ENCODE results near the gene INPPL1.
A peak's percentile ranks its signal among the peaks of the same experiment; 100 is the strongest.
"Not testable (repeated sequence)": the region's sequence is repeated elsewhere in the genome, so short reads cannot be mapped to it uniquely, and the experiment has no call there.

The INPPL1 gene

DNA sequence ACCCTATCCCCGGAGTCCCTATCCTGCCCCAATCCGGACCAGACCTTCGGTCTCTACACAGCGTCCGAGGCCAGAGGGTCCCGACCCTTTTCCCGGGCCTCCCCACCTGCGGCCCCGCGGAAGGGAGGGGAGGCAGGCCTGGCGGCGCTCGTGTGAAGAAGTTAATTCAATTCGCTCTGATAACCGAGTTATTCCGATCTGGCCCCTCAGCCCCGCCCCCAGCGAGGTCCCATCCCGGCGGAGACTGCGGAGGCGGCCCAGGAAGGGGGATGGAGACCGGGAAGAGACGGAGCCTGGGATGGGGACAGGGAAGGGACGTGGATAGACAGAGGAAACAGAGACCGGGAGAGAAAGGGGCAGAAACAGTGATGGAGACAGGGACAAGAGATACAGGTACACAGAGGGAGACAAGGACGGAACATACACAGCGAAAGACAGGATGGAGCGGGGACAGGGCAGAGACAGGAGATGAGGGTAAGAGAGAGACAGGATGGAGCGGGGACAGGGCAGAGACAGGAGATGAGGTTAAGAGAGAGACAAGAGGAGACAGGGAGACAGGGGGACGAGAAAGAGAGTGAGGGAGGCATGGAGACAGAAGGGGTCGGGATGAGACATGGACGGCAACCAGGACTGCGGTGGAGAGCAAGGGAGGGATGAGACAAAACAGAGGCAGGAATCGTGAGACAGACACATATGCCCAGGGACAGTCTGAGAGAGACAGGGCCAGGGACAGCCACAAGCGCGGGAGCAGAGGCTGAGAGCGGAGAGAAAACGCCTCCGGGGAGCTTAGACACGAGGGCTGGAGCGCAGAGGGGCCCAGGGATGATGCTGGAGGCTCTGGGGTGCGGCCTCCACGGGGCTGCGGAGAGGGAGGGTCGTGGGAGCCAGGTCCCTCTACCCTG, 20.0 kb downstream of the INPPL1 start:
- DNase-seq, result peak in 1 of 2 donors; percentile 10

DNA sequence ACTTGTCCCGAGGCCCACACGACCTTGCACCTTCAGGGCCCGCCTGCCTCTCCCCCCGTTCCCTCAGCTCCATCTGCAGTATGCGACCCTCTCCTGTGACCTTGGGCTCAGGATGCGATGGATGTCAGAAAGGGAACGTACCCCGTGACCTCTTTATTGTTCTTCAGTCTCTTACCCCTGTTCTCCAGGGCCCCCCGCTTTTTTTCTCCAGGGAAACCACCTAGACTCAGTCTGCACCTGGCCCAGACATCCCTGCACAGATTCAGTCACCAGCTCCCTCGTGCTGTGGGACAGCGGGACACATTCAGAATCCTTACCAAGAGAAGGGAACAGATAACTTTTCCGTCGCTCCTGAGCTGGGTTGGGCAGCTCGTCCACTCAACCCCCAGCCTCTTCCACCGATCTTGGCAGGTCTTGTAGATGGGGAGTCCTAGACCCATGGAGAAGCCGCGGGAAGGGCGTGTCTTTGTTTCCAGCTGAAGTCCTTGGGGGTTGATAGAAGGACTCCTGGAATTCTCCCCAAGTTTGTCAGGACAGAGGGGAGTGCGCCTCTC, 20.8 kb downstream of the INPPL1 start:
- DNase-seq, result peak in 1 of 2 donors; percentile 5

DNA sequence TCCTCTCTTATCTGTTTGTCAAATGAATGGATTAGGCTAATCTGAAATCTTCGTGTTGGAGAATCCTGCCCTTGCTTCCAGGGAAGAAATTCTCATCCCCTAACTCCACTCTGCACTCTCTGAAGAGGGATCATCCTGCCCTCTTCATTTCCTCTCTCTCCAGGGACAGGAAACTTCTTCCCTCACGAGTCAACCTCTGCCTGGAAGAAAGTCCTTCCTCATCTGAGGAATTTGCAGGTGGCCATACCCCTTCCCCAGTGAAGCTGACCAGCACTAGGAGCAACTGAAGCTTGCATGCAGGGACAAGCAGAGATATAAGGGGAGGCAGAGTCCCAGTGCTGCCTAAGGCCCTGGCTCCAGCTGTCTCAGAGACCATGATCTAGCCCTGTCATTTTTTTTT, 23.0 kb downstream of the INPPL1 start:
- no peak for DNase-seq

DNA sequence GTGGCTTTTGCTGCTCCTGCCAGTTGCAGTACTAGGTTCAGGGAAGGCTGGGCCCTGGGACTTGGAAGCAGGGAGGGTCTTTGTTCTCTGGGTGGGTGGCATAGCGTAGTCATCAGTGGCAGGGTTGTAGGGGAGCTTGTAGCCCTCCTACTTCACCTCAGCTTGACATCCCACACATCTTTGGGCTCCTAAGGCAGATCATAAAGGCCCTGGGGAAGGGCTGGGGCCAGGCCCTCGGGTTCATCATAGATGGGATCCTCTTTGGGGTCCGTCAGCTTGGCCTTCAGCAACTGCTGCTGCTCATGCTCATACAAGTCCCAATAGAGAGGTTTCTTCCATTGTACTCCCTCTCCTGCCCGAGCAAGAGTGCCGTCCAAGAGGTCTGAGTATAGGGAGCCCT, 25.4 kb downstream of the INPPL1 start:
- DNase-seq, result no peak

DNA sequence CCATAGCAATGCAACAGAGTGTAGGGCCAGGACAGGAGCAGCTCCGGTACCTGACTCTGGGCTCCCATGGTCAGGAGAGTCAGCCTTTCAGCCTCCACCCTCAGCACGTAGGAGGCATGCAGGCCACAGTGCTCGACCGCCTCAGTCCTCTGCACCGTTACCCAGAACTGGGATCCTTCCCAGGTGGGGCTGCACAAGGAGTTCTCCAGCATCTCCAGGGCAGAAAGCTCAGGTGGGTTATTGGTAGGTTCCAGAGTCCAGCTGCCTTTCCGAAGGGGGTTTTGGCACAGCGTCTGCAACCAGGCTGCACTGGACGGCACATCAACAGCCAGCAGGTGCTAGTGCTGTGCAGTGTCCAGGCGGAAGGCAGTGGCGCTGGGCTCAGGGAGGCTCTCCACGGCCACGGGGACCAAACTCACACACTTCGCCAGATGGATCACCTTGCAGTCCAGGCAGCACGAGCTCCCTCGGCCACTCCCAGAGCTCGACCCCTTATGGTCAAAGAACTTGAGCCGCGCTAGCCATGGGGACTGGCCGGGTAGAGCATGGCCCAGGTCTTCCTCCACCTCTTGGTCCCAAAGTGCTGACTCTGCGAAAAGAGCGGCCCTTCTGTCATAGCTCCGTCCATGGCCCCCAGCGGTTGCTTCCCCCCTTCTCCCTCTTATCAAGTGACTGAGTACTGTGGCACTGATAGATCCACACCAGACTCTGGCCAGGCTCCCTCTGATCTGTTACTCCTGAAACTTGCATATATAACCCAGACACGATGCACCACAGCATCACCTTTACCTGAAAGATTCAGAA, 26.3 kb downstream of the INPPL1 start:
- DNase-seq, result no peak

DNA sequence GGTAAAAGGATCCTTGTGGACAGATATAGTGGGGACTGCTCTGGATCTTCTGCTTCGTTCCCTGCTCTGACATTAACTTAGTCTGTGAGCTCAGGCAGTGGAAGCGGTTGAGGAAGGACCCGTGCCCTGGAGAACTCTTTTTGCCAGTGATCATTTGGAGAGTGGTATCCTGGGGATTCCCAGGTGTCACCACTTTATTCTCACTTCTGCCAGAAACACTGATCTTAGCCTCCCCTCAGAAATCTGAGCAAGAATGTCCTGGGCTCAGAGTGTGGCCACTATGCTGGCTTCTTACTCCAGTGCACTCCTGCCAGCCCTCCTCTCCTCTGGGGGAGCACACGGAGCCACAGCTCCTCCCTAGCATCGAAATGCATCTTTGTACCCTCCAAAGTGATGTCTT, 27.0 kb downstream of the INPPL1 start:
- DNase-seq, result no peak

DNA sequence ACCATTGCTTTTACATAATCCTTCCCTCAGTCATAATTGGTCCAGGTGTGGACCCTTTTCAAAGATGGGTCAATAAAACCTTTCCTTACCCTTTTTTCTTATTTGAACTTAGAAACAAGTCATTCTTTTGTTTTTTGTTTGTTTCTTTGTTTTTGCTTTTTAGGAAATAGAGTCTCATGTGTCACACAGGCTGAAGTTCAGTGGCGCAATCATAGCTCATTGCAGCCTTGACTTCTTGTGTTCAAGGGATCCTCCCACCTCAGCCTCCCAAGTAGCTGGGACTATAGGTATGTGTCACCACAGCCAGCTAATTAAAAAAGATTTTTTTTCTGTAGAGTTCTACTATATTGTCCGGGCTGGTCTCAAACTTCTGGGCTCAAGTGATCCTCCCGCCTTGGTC, 28.8 kb downstream of the INPPL1 start:
- no peak for DNase-seq

DNA sequence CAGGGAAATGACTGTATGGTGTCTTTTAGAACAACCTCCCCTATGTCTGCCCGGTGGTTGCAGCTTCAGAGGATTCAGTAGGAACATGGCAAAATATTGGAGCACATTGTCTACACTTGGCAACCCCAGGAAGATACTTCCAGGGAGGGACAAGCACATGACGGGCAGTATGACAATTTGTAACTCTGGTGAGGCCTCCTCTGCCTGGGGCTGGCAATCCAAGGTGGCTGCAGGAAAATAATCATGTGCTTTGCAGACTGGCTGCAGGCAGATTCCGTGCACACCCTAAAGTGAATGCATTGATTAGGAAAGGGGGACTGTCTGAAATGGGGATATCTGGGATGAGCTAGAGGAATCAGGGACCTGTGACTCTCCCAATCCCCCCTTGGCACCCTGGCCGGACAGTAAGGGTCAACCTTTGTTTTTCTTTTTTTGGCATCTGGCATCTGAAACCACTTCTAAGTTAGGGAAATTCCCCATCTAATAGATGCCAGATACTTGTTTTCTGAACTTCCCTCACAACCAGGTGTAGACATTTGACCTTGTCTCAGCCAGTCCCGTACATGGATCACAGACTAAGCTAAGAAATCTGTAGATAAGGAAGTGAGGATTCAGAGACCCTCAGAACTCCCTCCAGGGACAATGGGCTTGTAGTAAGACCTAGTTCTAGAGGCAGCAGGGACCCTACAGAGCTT, 29.9 kb downstream of the INPPL1 start:
- DNase-seq, result no peak

DNA sequence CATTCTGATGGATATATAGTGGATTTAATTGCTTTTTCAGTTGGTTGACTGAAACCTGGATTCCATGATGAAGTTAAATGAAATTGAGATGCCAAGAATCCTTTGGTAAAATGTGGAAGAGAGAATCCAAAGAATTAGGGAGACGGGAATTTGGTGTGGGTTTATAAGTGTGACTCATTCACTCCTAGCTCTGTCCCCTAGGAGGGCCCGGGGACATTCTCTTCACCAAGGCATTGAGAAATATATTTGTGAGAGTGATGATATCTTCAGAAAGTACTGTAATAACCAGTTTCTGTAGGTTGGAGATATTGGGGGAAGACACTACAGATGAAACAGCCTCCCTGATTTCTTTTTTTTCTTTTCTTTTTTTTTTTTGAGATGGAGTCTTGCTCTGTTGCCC, 33.0 kb downstream of the INPPL1 start:
- DNase-seq, result no peak

DNA sequence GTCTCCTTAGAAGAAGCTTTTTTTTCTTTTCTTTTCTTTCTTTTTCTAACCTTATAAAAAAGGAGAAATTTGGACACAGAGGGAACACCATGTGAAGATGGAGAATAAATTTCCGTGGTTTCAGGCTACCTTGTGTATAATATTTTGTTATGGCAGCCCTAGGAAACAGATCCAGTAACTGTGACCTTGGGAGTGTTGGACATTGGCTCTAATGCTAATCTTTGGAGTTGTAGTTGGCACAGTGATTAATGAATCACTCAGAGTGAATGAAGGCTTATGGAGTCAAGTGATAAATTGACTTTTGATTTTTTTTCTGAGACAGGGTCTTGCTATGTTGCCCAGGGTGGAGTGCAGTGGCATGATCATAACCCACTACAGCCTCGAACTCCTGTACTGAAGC, 34.9 kb downstream of the INPPL1 start:
- no peak for DNase-seq

DNA sequence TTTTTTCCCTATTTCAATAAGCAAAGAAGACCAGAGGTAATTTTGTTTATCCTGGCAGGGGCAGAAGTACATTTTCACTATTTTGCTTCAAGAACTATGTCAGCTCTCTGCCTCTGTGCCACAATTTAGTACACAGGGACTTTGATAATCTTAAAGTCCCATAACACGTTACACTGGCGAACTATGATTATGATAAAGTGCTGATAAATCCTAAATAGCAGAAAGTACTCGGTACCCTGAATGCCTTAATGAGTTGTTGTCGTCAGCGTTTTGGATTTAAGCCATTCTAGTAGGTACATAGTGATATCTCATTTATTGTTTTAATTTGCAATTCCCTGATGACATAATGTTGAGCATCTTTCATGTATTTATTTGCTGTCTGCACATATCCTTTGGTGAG, 36.0 kb downstream of the INPPL1 start:
- DNase-seq, result no peak

DNA sequence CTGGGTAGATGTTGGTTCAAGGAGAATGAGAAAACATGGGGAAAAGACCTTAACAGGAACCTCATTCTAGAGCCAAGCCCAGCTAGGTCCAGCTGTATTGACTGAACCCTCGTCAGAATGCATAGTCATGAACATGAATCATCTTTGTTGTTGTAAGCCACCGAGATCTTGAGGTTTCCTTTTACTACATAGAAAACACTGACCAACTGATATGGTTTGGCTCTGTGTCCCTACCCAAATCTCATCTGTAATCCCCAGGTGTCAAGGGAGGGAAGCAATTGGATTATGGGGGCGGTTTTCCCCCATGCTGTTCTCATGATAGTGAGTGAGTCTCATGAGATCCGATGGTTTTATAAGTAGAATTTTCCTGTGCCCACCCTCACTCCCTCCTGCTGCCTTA, 38.8 kb downstream of the INPPL1 start:
- no peak for DNase-seq

DNA sequence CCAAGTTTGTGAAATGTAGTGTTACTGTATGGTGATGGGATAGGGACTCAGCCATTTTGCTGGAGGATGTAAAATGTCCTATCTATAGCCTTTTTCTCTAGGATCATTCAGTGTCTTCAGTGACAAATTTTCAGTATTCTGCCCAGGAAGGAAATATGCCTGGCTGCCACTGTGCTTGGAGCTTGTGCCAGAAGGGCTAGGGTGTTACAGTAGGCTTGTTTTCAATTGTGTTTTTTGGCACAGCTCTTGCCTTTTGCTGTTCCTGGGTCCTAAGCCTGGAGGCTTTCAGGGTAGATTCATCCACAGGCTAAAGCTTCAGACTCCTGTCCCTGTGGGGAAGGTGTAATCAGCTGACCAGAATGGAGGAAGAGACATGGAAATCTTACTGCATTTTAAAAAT, 41.4 kb downstream of the INPPL1 start:
- DNase-seq, result no peak

DNA sequence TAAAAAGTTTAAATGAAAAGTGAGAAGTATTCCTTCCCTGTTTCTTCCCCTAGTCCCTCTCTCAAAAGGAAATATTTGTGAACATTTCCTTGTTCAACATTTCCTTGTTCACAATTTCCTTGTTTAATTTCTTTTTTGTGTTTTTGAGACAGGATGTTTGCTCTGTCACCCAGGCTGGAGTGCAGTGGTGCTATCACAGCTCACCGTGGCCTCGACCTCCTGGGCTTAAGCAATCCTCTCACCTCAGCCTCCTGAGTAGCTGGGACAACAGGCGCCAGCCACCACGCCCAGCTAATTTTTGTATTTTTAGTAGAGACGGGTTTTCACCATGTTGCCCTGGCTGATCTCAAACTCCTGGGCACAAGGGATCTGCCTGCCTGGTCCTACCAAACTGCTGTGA, 42.4 kb downstream of the INPPL1 start:
- not testable (repeated sequence) for DNase-seq

DNA sequence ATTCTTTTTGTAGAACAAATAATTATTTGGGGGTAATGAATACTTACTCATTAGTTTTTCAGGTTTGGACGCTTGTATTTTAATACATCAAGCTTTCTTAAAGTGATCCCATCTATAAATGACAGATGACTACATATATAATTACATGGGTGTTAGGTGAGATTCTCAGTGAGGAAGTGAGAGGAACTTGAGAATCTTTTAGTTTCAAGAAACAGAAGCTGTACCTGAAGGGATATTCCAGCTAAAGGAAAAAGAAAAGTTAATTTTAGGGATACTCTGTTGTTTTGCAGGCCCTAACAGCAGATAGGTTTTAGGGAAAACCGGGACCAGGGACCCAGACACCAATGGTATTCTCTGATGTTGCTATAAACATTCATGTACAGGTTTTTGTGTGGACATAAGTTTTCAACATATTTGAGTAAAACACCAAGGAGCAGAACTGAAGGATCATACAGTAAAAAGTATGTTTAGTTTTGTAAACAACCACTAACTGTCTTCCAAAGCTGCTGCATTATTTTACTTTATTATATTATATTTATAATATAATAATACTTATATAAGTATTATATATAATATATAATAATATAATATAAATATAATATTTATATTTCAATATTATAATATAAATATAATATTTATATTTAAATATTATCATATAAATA, 43.5 kb downstream of the INPPL1 start:
- no peak for DNase-seq

DNA sequence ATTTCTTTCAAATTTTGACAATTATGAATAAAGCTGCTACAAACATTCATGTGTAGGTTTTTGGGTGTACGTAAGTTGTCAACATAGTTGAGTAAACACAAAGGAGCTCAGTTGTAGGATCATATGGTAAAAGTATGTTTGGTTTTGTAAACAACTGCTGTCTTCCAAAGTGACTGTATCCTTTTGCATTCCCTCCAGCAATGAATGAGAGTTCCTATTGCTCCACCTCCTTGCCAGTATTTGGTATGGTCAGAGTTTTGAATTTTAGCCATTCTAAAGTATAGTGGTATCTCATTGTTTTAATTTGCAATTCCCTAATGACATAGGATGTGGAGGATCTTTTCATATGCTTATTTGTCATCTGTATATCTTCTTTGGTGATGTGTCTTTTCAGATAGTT, 47.4 kb downstream of the INPPL1 start:
- no peak for DNase-seq

DNA sequence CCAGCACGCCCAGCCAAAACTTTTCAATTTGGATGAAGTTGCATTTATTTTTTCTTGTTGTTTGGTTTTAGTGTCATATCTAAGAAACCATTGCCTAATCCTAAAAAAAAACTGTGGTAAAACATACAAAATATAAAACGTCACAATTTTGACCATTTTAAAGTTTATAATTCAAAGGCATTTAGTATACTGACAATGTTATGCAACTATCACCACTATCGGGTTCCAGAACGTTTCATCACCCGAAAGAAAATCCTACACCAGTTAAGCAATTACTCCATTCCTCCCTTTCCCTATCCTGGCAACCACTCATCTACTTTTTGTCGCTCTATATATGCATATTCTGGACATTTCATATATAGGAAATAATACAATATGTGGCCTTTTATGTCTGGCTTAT, 49.9 kb downstream of the INPPL1 start:
- DNase-seq, result no peak

DNA sequence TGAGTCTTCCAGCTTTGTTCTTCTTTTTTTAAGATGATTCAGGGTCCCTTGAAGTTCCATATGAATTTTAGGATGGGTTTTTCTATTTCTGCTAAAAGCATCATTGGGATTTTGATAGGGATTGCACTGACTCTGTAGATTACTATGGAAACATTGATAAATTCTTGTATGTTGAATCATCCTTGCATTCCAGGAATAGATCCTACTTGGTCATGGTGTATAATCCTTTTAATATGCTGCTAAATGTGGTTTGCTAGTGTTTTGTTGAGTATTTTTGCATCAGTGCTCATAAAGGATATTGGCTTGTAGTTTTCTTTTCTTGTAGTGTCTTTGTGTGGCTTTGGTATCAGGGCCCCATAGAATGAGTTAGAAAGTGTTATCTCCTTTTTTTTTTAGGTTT, 54.3 kb downstream of the INPPL1 start:
- DNase-seq, result no peak

DNA sequence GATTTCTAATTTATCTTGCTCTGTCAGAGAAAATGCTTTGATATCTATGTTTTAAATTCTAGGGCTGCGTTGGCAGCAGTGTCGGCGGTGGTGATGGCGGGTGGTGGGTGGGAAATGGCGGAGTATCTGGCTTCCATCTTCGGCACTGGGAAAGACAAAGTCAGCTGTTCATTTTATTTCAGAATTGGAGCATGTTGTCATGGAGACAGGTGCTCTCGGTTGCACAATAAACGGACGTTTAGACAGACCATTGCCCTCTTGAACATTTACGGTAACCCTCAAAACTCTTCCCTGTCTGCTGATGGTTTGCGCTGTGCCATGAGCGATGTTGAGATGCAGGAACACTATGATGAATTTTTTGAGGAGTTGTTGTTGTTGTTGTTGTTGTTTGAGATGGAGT, 55.5 kb downstream of the INPPL1 start:
- no peak for DNase-seq

DNA sequence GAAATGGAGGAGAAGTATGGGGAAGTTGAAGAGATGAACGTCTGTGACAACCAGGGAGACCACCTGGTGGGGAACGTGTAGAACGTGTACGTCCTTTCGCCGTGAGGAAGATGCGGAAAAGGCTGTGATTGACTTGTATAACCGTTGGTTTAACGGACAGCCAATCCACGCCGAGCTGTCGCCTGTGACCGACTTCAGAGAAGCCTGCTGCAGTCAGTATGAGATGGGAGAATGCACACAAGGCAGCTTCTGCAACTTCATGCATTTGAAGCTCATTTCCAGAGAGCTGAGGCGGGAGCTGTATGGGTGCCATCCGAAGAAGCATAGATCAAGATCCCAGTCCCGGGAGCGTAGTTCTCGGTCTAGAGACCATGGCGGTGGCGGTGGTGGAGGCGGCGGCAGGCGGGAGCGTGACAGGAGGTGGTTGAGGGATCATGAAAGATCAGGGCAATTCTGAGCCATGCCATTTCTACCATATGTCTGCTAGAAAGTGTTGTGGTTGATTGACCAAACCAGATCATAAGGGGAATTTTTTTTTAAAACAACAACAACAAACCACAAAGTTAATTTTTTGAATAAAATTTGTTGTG, 56.3 kb downstream of the INPPL1 start:
- DNase-seq, result no peak

DNA sequence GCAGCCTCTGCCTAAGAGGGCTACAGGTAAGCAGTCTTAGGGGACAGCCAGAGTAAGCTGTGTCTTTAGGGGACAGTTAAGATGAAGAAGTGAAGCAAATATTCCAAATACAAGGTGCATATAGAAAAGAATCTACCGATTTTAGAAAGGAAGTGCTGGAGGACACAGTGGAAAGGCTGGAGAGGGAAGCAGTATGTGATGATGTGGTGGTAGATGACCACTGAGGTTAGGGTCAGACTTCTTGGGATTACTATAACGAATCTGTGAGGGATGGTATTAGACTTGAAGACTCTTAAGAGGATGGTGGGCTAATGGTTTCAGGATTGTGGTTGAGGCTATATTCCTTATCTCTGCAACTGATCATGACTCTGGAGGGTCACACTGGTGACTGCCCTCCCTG, 59.4 kb downstream of the INPPL1 start:
- no peak for DNase-seq

DNA sequence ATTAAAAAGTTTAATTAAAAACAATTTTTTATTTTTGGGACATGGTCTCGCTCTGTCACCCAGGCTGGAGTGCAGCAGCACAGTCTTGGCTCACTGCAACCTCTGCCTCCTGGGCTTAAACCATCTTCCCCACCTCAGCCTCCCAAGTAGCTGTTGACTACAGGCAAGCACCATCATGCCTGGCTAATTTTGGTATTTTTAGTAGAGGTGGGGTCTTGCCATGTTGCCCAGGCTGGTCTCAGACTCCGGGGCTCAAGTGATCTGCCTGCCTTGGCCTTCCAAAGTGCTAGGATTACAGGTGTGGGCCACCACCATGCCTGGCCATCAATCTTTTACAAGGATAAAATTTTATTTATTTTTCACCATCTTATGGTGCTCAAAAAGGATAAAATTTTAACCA, 62.7 kb downstream of the INPPL1 start:
- no peak for DNase-seq
